Activated T-helper 17 cell treated with anti-CD3 and anti-CD28 coated beads, Interleukin-2, amount 50 U/mL, for 72 hours (primary cell): Measurements from ENCODE around the gene SRRM2. TPM values are rescaled to one million over a fixed set of nuclear protein-coding genes. Genes with fewer than 3 reads are reported as not detected.

ENCODE experiments used
- ATAC-seq: fragments of 150-1000 bp; cut with Tn5 transposase; replicated peaks from 2 replicates; pipeline ENCODE4 v1.10.0; 2021; ENCODE audit warnings: mild to moderate bottlenecking, moderate library complexity
- H3K27ac Mint-ChIP-seq: one replicate; pipeline ENCODE4 v1.8.0; 2022; ENCODE audit warnings: mixed read lengths
- H3K27me3 Mint-ChIP-seq: one replicate; pipeline ENCODE4 v1.8.0; 2022; ENCODE audit warnings: mixed read lengths
- H3K36me3 Mint-ChIP-seq: one replicate; pipeline ENCODE4 v1.8.0; 2022; ENCODE audit warnings: low read depth, mild to moderate bottlenecking, mixed read lengths
- H3K4me1 Mint-ChIP-seq: one replicate; pipeline ENCODE4 v1.8.0; 2022; ENCODE audit warnings: mixed read lengths
- H3K4me3 Mint-ChIP-seq: one replicate; pipeline ENCODE4 v1.8.0; 2022; ENCODE audit warnings: mild to moderate bottlenecking, mixed read lengths
- H3K9me3 Mint-ChIP-seq: one replicate; pipeline ENCODE4 v1.8.0; 2022; ENCODE audit warnings: mixed read lengths
- total RNA-seq, 2 donors: library from RNA; stranded (reverse); gene quantifications; one replicate each; pipeline ENCODE4 v1.2.3, GENCODE V29; 2022

The SRRM2 gene
- total RNA-seq: 100 to 1,000 TPM; 553 to 810 TPM

- Mint-ChIP-seq H3K36me3 (peaks cover 60% of the 10 kb centered on the region), H3K9me3 (no peaks in the 10 kb centered on the region), H3K27me3 (no peaks in the 10 kb centered on the region), H3K4me3 (peak within 1 kb of the TSS; percentile 95), H3K27ac (peak within 1 kb of the TSS; percentile 98), H3K4me1 (peaks cover 38% of the 10 kb centered on the region)
- peak; percentile 90 for ATAC-seq
These were observed at the start of gene SRRM2 for GRCh38 chr16:2752035-2752849. Gene SRRM2, plus strand, starts transcription at chr16:2752638. Its CDS starts 3,727 bp downstream, at chr16:2756365.

GRCh38 chr16:2702871-2703745 is 49.3 kb upstream of the SRRM2 start:
- Mint-ChIP-seq H3K27ac (no peak overlapping the region), H3K27me3 (no peaks in the 10 kb centered on the region), H3K4me1 (no peaks in the 10 kb centered on the region), H3K4me3 (no peak overlapping the region), H3K9me3 (no peaks in the 10 kb centered on the region), H3K36me3 (peaks cover 89% of the 10 kb centered on the region)
- ATAC-seq: no peak

GRCh38 chr16:2704166-2704982 is 48.1 kb upstream of the SRRM2 start:
- Mint-ChIP-seq H3K27ac (no peak overlapping the region), H3K4me3 (no peak overlapping the region), H3K36me3 (peaks cover 83% of the 10 kb centered on the region), H3K9me3 (no peaks in the 10 kb centered on the region), H3K4me1 (no peaks in the 10 kb centered on the region), H3K27me3 (no peaks in the 10 kb centered on the region)
- no peak for ATAC-seq

- no peak overlapping the region for H3K4me3 Mint-ChIP-seq
- H3K36me3 Mint-ChIP-seq: peaks cover 78% of the 10 kb centered on the region
- no peak overlapping the region for H3K27ac Mint-ChIP-seq
- no peaks in the 10 kb centered on the region for H3K27me3 Mint-ChIP-seq
- H3K9me3 Mint-ChIP-seq: no peaks in the 10 kb centered on the region
- H3K4me1 Mint-ChIP-seq: no peaks in the 10 kb centered on the region
- no peak for ATAC-seq
These were observed 47.5 kb upstream of the SRRM2 start for GRCh38 chr16:2704983-2705275.

GRCh38 chr16:2705351-2705750 is 47.1 kb upstream of the SRRM2 start:
- Mint-ChIP-seq H3K27me3 (no peaks in the 10 kb centered on the region), H3K4me3 (no peak overlapping the region), H3K9me3 (no peaks in the 10 kb centered on the region), H3K36me3 (peaks cover 73% of the 10 kb centered on the region), H3K27ac (no peak overlapping the region), H3K4me1 (no peaks in the 10 kb centered on the region)
- no peak for ATAC-seq

GRCh38 chr16:2706085-2706484 is 46.4 kb upstream of the SRRM2 start:
- no peaks in the 10 kb centered on the region for H3K9me3 Mint-ChIP-seq
- peaks cover 66% of the 10 kb centered on the region for H3K36me3 Mint-ChIP-seq
- H3K27ac Mint-ChIP-seq: no peak overlapping the region
- H3K4me1 Mint-ChIP-seq: no peaks in the 10 kb centered on the region
- H3K27me3 Mint-ChIP-seq: no peaks in the 10 kb centered on the region
- no peak for ATAC-seq
- H3K4me3 Mint-ChIP-seq: no peak overlapping the region

- peaks cover 62% of the 10 kb centered on the region for H3K36me3 Mint-ChIP-seq
- H3K27ac Mint-ChIP-seq: no peak overlapping the region
- H3K4me1 Mint-ChIP-seq: no peaks in the 10 kb centered on the region
- no peaks in the 10 kb centered on the region for H3K27me3 Mint-ChIP-seq
- H3K9me3 Mint-ChIP-seq: no peaks in the 10 kb centered on the region
- ATAC-seq: no peak
- no peak overlapping the region for H3K4me3 Mint-ChIP-seq
These were observed 45.7 kb upstream of the SRRM2 start for GRCh38 chr16:2706611-2707311.

GRCh38 chr16:2707368-2708289 is 44.8 kb upstream of the SRRM2 start:
- ATAC-seq: no peak
- no peak overlapping the region for H3K27ac Mint-ChIP-seq
- no peaks in the 10 kb centered on the region for H3K4me1 Mint-ChIP-seq
- H3K4me3 Mint-ChIP-seq: no peak overlapping the region
- peaks cover 53% of the 10 kb centered on the region for H3K36me3 Mint-ChIP-seq
- H3K9me3 Mint-ChIP-seq: no peaks in the 10 kb centered on the region
- H3K27me3 Mint-ChIP-seq: no peaks in the 10 kb centered on the region

GRCh38 chr16:2708290-2708639 is 44.2 kb upstream of the SRRM2 start:
- Mint-ChIP-seq H3K4me3 (no peak overlapping the region), H3K9me3 (no peaks in the 10 kb centered on the region), H3K27ac (no peak overlapping the region), H3K4me1 (no peaks in the 10 kb centered on the region), H3K27me3 (no peaks in the 10 kb centered on the region), H3K36me3 (peaks cover 47% of the 10 kb centered on the region)
- ATAC-seq: no peak

GRCh38 chr16:2708955-2709587 is 43.4 kb upstream of the SRRM2 start:
- ATAC-seq: no peak
- Mint-ChIP-seq H3K4me3 (no peak overlapping the region), H3K9me3 (no peaks in the 10 kb centered on the region), H3K36me3 (peaks cover 41% of the 10 kb centered on the region), H3K27me3 (no peaks in the 10 kb centered on the region), H3K27ac (no peak overlapping the region), H3K4me1 (no peaks in the 10 kb centered on the region)

- Mint-ChIP-seq H3K4me1 (peaks cover under 1% of the 10 kb centered on the region), H3K4me3 (no peak overlapping the region), H3K27me3 (no peaks in the 10 kb centered on the region), H3K9me3 (no peaks in the 10 kb centered on the region), H3K27ac (no peak overlapping the region), H3K36me3 (peaks cover 36% of the 10 kb centered on the region)
- ATAC-seq: no peak
These were observed 42.9 kb upstream of the SRRM2 start for GRCh38 chr16:2709588-2709984.

GRCh38 chr16:2710021-2710710 is 42.3 kb upstream of the SRRM2 start:
- Mint-ChIP-seq H3K27me3 (no peaks in the 10 kb centered on the region), H3K36me3 (peaks cover 33% of the 10 kb centered on the region), H3K4me3 (no peak overlapping the region), H3K27ac (no peak overlapping the region), H3K4me1 (peaks cover 6% of the 10 kb centered on the region), H3K9me3 (no peaks in the 10 kb centered on the region)
- ATAC-seq: peak; percentile 13
